Spleen (tissue), 7 donors: ENCODE results near the gene CLIP1.

Experiments used
- CTCF ChIP-seq, 11 experiments: fragments of 200-600 bp in 7 of 11; fragments of 450-650 bp in 4 of 11; sonication (generic) in 4 of 11; IDR thresholded peaks in 8 of 11; conservative IDR thresholded peaks in 3 of 11; 1 replicate in 7 of 11; 2 replicates in 4 of 11; pipeline versions ENCODE4 v1.4.0 to v1.8.0; 2016 to 2021; ENCODE audit warnings: antibody characterized with exemption in 11 of 11, inconsistent platforms in 4 of 11, mild to moderate bottlenecking in 1 of 11
- POLR2A ChIP-seq, 3 donors: fragments of 450-650 bp; IDR thresholded peaks; one replicate each; pipeline ENCODE4 v1.5.1; 2017; ENCODE audit warnings: antibody characterized with exemption in 3 of 3, mild to moderate bottlenecking in 1 of 3
- POLR2AphosphoS5 ChIP-seq, 3 donors: sonication (generic); formaldehyde crosslinking; IDR thresholded peaks; one replicate each; pipeline ENCODE4 v1.5.1; 2017; ENCODE audit warnings: antibody characterized with exemption in 3 of 3
- donor health status: DM: no; HTN: no; CAD: no; lungs with moderate emphysema.
- donor health status: DM: no; HTN: no; CAD: no.
- donor health status: DM: no; HTN: no; CAD: no.

- TF ChIP-seq CTCF (IDR thresholded peaks at IDR 0.05 in 8 of 11, conservative IDR thresholded peaks at IDR 0.05 in 3 of 11) (no peak), POLR2A (IDR thresholded peaks at IDR 0.05) (no peak), POLR2AphosphoS5 (IDR thresholded peaks at IDR 0.05) (no peak)
Measured at GRCh38 chr12:122297494-122297893, 125.0 kb downstream of the CLIP1 start.
